HFF-Myc (cell line): Measurements from ENCODE around the gene SHROOM4.

Experiments used
- DNase-seq: peaks from one replicate; pipeline ENCODE4 v3.0.0-alpha.2; 2011; ENCODE audit warnings: low read depth; ENCODE audit errors: extremely low read depth
- H3K4me3 ChIP-seq: replicated peaks from 2 replicates; pipeline ENCODE4 v1.5.1; 2011; ENCODE audit warnings: low read depth, mild to moderate bottlenecking, control low read depth, low read length
- CTCF ChIP-seq: IDR thresholded peaks from 2 replicates; pipeline ENCODE4 v1.5.1; 2012; ENCODE audit warnings: mild to moderate bottlenecking, low read depth, low read length, control low read depth; ENCODE audit errors: missing control alignments

SHROOM4 gene

GRCh38 chrX:50668860-50669259 is 145.1 kb downstream of the SHROOM4 start:
- no peak overlapping the region for H3K4me3 ChIP-seq
- no peak for TF ChIP-seq CTCF
- no peak for DNase-seq

GRCh38 chrX:50648156-50648555 is 165.8 kb downstream of the SHROOM4 start:
- TF ChIP-seq CTCF = no peak
- DNase-seq = no peak
- no peak overlapping the region for H3K4me3 ChIP-seq

GRCh38 chrX:50644496-50644895 is 169.5 kb downstream of the SHROOM4 start:
- H3K4me3 ChIP-seq = no peak overlapping the region
- no peak for DNase-seq
- no peak for TF ChIP-seq CTCF

- H3K4me3 ChIP-seq = no peak overlapping the region
- no peak for DNase-seq
- TF ChIP-seq CTCF = no peak
These were observed 170.4 kb downstream of the SHROOM4 start for GRCh38 chrX:50643525-50644137.

- no peak overlapping the region for H3K4me3 ChIP-seq
- no peak for DNase-seq
These were observed 175.9 kb downstream of the SHROOM4 start for GRCh38 chrX:50638123-50638522.

GRCh38 chrX:50635817-50636365 is 178.1 kb downstream of the SHROOM4 start:
- no peak for DNase-seq
- no peak for TF ChIP-seq CTCF
- H3K4me3 ChIP-seq = no peak overlapping the region

More at GRCh38 chrX:50638123-50638522, 175.9 kb downstream of the SHROOM4 start:
- no peak for TF ChIP-seq CTCF

- TF ChIP-seq CTCF = no peak
- no peak overlapping the region for H3K4me3 ChIP-seq
- DNase-seq = no peak
These were observed 178.8 kb downstream of the SHROOM4 start for GRCh38 chrX:50635162-50635561.
